IMR-90 (cell line): ENCODE measurements around the gene NBEAL1. TPM values are rescaled to one million over a fixed set of nuclear protein-coding genes. Genes with fewer than 3 reads are reported as not detected.

ENCODE experiments used
- ATAC-seq: fragments of 200-7000 bp; cut with Tn5 transposase; 2 replicates; pipeline ENCODE4 v1.9.1; 2020; ENCODE audit warnings: low read depth, mild to moderate bottlenecking, moderate library complexity
- BruUV-seq: library from RNA; stranded (reverse); fragments of 400-500 nt; replicated peaks from 2 replicates; lab custom pipeline; 2021; lab: Mats Ljungman, UMichigan
- CTCF ChIA-PET: fragments of 300-600 bp; formaldehyde crosslinking; extraction: SDS; loops from one replicate; lab custom pipeline; 2021; ENCODE audit warnings: antibody characterized with exemption; lab: Yijun Ruan, JAX
- POLR2A ChIA-PET: fragments of 300-600 bp; sonication (Branson Sonifier 250); formaldehyde crosslinking; loops from one replicate; lab custom pipeline; 2022; ENCODE audit warnings: antibody characterized with exemption; ENCODE audit not compliant: unreplicated experiment; lab: Charles Lee
- DNase-seq: peaks from one replicate; pipeline ENCODE4 v3.0.0; 2013
- H2AFZ ChIP-seq: replicated peaks from 2 replicates; pipeline ENCODE3; 2013; ENCODE audit warnings: low read length, mild to moderate bottlenecking; ENCODE audit not compliant: poor library complexity
- H2AK5ac ChIP-seq: 2 replicates; pipeline ENCODE4 v1.6.1; 2013; ENCODE audit warnings: low read depth, low read length, inconsistent platforms
- H2AK9ac ChIP-seq: replicated peaks from 2 replicates; pipeline ENCODE3; 2013; ENCODE audit warnings: mild to moderate bottlenecking, low read depth, low read length, moderate library complexity; ENCODE audit not compliant: poor library complexity
- H2BK120ac ChIP-seq: 2 replicates; pipeline ENCODE4 v1.6.1; 2013; ENCODE audit warnings: low read depth, low read length, inconsistent platforms
- H2BK15ac ChIP-seq: 3 replicates; pipeline ENCODE4 v1.6.1; 2013; ENCODE audit warnings: low read depth, low read length, inconsistent platforms
- H2BK20ac ChIP-seq: 2 replicates; pipeline ENCODE4 v1.6.1; 2013; ENCODE audit warnings: low read depth, mild to moderate bottlenecking, inconsistent platforms, low read length, moderate library complexity
- H2BK5ac ChIP-seq: 2 replicates; pipeline ENCODE4 v1.6.1; 2013; ENCODE audit warnings: mild to moderate bottlenecking, low read depth, low read length, inconsistent platforms; ENCODE audit not compliant: poor library complexity, severe bottlenecking
- H3K14ac ChIP-seq: replicated peaks from 2 replicates; pipeline ENCODE4 v1.6.1; 2013; ENCODE audit warnings: low read depth, low read length, inconsistent platforms
- H3K18ac ChIP-seq: 2 replicates; pipeline ENCODE4 v1.6.1; 2013; ENCODE audit warnings: low read depth, low read length, control low read depth
- H3K23ac ChIP-seq: 2 replicates; pipeline ENCODE4 v1.6.1; 2013; ENCODE audit warnings: low read depth, low read length, inconsistent platforms
- H3K27ac ChIP-seq: 2 replicates; pipeline ENCODE4 v1.5.1; 2013; ENCODE audit warnings: mild to moderate bottlenecking, control low read depth, low read length; ENCODE audit not compliant: insufficient read depth
- H3K27me3 ChIP-seq: 2 replicates; pipeline ENCODE4 v1.6.1; 2013; ENCODE audit warnings: low read length; ENCODE audit not compliant: control insufficient read depth, insufficient read depth
- H3K36me3 ChIP-seq: 2 replicates; pipeline ENCODE4 v1.6.1; 2013; ENCODE audit warnings: low read length, mixed read lengths; ENCODE audit not compliant: control insufficient read depth, insufficient read depth
- H3K4ac ChIP-seq: 2 replicates; pipeline ENCODE4 v1.6.1; 2013; ENCODE audit warnings: low read depth, low read length, inconsistent platforms
- H3K4me1 ChIP-seq: 2 replicates; pipeline ENCODE4 v1.6.1; 2013; ENCODE audit warnings: low read length, mixed read lengths; ENCODE audit not compliant: control insufficient read depth, insufficient read depth
- H3K4me2 ChIP-seq: 2 replicates; pipeline ENCODE4 v1.6.1; 2013; ENCODE audit warnings: low read depth, mild to moderate bottlenecking, control low read depth, low read length, moderate library complexity
- H3K4me3 ChIP-seq: 2 replicates; pipeline ENCODE4 v1.5.1; 2013; ENCODE audit warnings: low read depth, mild to moderate bottlenecking, control low read depth, low read length, moderate library complexity; ENCODE audit not compliant: insufficient read depth
- H3K56ac ChIP-seq: 2 replicates; pipeline ENCODE4 v1.6.1; 2013; ENCODE audit warnings: low read length, inconsistent platforms; ENCODE audit not compliant: insufficient read depth; ENCODE audit errors: extremely low read depth
- H3K79me1 ChIP-seq, 2 experiments: 2 replicates each; pipeline ENCODE4 v1.6.1; 2013; ENCODE audit warnings: low read length in 2 of 2, inconsistent platforms in 1 of 2, low read depth in 1 of 2
- H3K9ac ChIP-seq: 2 replicates; pipeline ENCODE4 v1.6.1; 2013; ENCODE audit warnings: low read depth, low read length, control low read depth
- H3K9me1 ChIP-seq: 2 replicates; pipeline ENCODE4 v1.6.1; 2013; ENCODE audit warnings: low read length, inconsistent platforms; ENCODE audit not compliant: insufficient read depth
- H3K9me3 ChIP-seq: 2 replicates; pipeline ENCODE4 v1.6.1; 2013; ENCODE audit warnings: low read length; ENCODE audit not compliant: control insufficient read depth, insufficient read depth
- H4K20me1 ChIP-seq: 2 replicates; pipeline ENCODE4 v1.6.1; 2013; ENCODE audit warnings: low read length, inconsistent platforms; ENCODE audit not compliant: insufficient read depth
- H4K5ac ChIP-seq: 2 replicates; pipeline ENCODE4 v1.6.1; 2013; ENCODE audit warnings: mild to moderate bottlenecking, low read depth, low read length, control low read depth
- H4K8ac ChIP-seq, 2 experiments: 2 replicates each; pipeline ENCODE4 v1.6.1; 2013; ENCODE audit warnings: low read depth in 2 of 2, low read length in 2 of 2, control low read depth in 1 of 2, inconsistent platforms in 1 of 2
- H4K91ac ChIP-seq: 2 replicates; pipeline ENCODE4 v1.6.1; 2013; ENCODE audit warnings: low read depth, low read length, inconsistent platforms; ENCODE audit not compliant: insufficient read depth
- CEBPB ChIP-seq: IDR thresholded peaks from 2 replicates; pipeline ENCODE4 v1.6.1; 2012; ENCODE audit warnings: low read depth, low read length, improper control_type of control experiment
- ELK1 ChIP-seq: fragments of 150-350 bp; IDR thresholded peaks from 2 replicates; pipeline ENCODE4 v1.6.1; 2016; ENCODE audit warnings: low read depth, mild to moderate bottlenecking, low read length, moderate library complexity, borderline replicate concordance
- WGBS, 2 experiments: methylation state at CpG; one replicate each; pipeline versions ENCODE4 v1.1.5 to v1.1.7; 2013; ENCODE audit warnings: missing lambda C conversion rate in 2 of 2; ENCODE audit not compliant: insufficient read length in 1 of 2; ENCODE audit errors: extremely low coverage in 2 of 2; 5-methylcytosine and 5-hydroxymethylcytosine counted together
- dilution Hi-C: fragments of 300-500 bp; cut with HindIII; formaldehyde crosslinking; loops from one replicate; pipeline ENCODE4 v1.14.3; 2018; ENCODE audit warnings: low sequenced_read_pairs; ENCODE audit not compliant: unreplicated experiment
- in situ Hi-C: fragments of 300-500 bp; cut with MboI; formaldehyde crosslinking; loops from 3 replicates; pipeline ENCODE4 v1.14.3; 2019; ENCODE audit warnings: low sequenced_read_pairs, inconsistent platforms, mixed read lengths
- intact Hi-C: fragments of 100-400 bp; cut with micrococcal nuclease; formaldehyde crosslinking; loops from 2 replicates; pipeline ENCODE4 v1.10.0; 2022
- polyA plus RNA-seq, 3 experiments: library from polyadenylated mRNA; depleted of rRNA; stranded (reverse); fragments of >200 nt; gene quantifications; 2 replicates each; pipeline ENCODE4 v1.2.3, GENCODE V29; 2012; ENCODE audit warnings: low replicate concordance in 1 of 3
- total RNA-seq: library from RNA; depleted of rRNA; stranded (reverse); fragments of >200 nt; gene quantifications from 2 replicates; pipeline ENCODE4 v1.2.3, GENCODE V29; 2012

NBEAL1 gene
- total and polyA plus RNA-seq, 2 of the 4 experiments (the other 2 are of a cell fraction): 6.4 to 38.0 TPM

GRCh38 chr2:203016716-203017115 lies 2.0 kb downstream of the NBEAL1 start:
- DNase-seq (no peak), ATAC-seq (no peak)
- no peak overlapping the region; the same call in 1 of the 2 replicates for H3K4ac ChIP-seq
- H3K18ac ChIP-seq: no peak overlapping the region
- in situ Hi-C loops (no loop called here), intact Hi-C loops (loop anchor here (5.0 kb wide), 1 partner anchor 99 kb away; no protein-coding TSS in a partner anchor), dilution Hi-C loops (no loop called here)
- WGBS, 2 experiments: no CpG with 5 or more reads among the region's 3 CpGs
- peak overlapping the region; percentile 23; the same call in 1 of the 2 replicates for H3K9ac ChIP-seq
- H3K27ac ChIP-seq: no peak overlapping the region
- no TSS peak for BruUV-seq
- ChIA-PET CTCF (interaction anchor here (0.7 kb wide), 1 partner anchor 428 kb away, joined by 3 read pairs; no protein-coding TSS in a partner anchor), POLR2A (no interaction called here)
- TF ChIP-seq ELK1 (no peak), CEBPB (0 out of 2 replicates have a peak, but pooled peaks have one; percentile 18)
- H2BK120ac ChIP-seq: no peak overlapping the region
- H4K20me1 ChIP-seq: peaks cover 9% of the 10 kb centered on the region; the same call in 1 of the 2 replicates
- peaks cover 8 to 33% of the 10 kb centered on the region in 2 experiments for H3K79me1 ChIP-seq
- H3K14ac ChIP-seq: peak overlapping the region; percentile 81
- no peak overlapping the region for H2AK9ac ChIP-seq
- H2BK15ac ChIP-seq: no peak overlapping the region
- H3K4me1 ChIP-seq: peaks cover 2% of the 10 kb centered on the region; the same call in 1 of the 2 replicates
- no peak overlapping the region for H4K5ac ChIP-seq
- no peak overlapping the region for H2BK20ac ChIP-seq
- peak overlapping the region; percentile 48; the same call in 1 of the 2 replicates for H2AK5ac ChIP-seq
- H2AFZ ChIP-seq: no peak overlapping the region
- peak overlapping the region; percentile 22 for H3K4me3 ChIP-seq
- no peaks in the 10 kb centered on the region; the same call in 1 of the 2 replicates for H3K36me3 ChIP-seq
- H3K9me1 ChIP-seq: 0 out of 2 replicates have a peak, but pooled peaks cover 3% of the 10 kb centered on the region
- H3K4me2 ChIP-seq: peak overlapping the region; percentile 91
- H2BK5ac ChIP-seq: peak overlapping the region; percentile 10
- H4K91ac ChIP-seq: no peak overlapping the region
- peak overlapping the region; percentile 82; the same call in 1 of the 2 replicates for H3K23ac ChIP-seq
- no peak overlapping the region; the same call in 1 of the 2 replicates for H3K56ac ChIP-seq
- no peaks in the 10 kb centered on the region for H3K27me3 ChIP-seq
- H3K9me3 ChIP-seq: no peaks in the 10 kb centered on the region
- H4K8ac ChIP-seq: no peak overlapping the region
